GM21526 (cell line): ENCODE measurements around the gene CELF4.

ENCODE experiments used
- ATAC-seq: cut with Tn5 transposase; IDR thresholded peaks from one replicate; pipeline ENCODE4 v1.9.1; 2021; ENCODE audit warnings: moderate library complexity; ENCODE audit not compliant: unreplicated experiment, low FRiP score

The CELF4 gene

DNA sequence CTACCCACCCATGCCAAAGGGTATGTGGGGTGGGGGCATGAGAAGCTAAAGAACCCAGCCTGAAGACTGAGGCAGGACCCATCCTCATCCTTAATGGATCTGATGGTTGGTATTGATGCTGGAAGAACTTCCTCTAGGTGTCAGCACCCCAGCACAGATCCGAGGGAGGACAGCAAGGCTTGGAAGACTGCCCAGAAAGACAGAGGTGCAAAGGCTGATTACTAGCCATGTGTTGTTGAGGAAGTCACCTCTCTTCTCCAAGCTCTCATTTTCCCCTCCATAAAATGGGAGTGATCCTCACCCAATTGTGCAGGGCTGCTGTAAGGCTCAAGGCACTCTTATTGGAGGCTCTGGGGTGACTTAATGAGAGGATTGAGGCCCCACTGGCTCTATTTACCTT is 256.5 kb downstream of the CELF4 start:
- ATAC-seq: no peak

DNA sequence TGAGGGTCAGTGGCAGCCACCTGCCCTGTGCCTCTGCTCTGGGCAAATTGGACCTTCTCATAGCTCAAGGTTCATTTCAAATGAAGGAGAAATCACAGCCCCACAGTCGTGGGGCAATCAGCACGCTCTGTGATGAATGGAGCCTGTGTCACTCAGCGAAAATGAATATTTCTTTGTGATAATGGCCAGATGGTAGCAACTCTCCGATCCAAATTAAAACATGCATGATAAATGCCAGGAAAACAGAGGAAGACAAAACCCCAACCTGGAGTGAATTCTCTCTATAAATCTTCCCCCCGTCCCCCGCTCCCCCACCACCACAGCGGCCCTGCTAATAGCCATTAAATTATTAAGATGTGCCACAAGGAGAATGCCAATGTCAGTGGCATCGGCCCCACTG is 258.4 kb downstream of the CELF4 start:
- ATAC-seq: no peak

DNA sequence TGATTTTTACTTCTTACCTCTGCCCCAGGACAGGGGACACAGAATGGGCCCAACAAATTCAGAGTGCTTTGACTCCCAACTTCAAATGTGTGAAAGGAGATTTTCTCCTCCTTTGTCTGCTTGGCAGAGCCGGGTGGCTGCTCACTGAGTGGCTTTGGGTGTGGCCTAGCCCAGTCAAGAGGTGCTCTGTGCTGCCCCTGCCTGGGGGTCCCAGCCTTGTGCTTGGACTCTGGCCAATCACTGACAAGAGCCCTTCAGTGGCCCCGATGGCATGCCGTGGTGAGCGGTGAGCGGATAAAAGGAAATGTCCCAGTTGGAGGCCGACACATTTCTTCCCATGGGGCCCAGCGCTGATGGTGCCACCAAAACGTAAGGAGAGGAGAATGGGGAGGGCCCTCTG is 259.2 kb downstream of the CELF4 start:
- ATAC-seq: no peak

DNA sequence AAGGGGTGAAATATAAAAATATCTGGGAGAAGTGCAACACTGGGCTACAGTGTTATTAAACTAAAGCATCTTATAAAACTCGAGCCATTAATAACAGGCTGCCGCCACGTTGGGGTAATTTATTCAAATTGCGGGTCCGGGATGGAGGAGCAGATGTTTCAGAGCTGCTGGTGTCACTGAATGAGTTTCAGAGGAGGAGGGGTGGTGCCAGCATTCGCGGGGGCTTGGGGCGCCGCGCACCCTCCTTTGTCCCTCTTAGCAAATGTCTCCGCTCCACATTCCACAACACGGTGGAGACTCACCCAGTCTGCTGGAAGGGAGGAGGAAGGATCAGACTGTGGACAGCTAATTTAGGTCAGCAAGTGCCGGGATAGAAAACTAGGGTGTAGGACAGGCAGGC is 260.5 kb downstream of the CELF4 start:
- no peak for ATAC-seq

DNA sequence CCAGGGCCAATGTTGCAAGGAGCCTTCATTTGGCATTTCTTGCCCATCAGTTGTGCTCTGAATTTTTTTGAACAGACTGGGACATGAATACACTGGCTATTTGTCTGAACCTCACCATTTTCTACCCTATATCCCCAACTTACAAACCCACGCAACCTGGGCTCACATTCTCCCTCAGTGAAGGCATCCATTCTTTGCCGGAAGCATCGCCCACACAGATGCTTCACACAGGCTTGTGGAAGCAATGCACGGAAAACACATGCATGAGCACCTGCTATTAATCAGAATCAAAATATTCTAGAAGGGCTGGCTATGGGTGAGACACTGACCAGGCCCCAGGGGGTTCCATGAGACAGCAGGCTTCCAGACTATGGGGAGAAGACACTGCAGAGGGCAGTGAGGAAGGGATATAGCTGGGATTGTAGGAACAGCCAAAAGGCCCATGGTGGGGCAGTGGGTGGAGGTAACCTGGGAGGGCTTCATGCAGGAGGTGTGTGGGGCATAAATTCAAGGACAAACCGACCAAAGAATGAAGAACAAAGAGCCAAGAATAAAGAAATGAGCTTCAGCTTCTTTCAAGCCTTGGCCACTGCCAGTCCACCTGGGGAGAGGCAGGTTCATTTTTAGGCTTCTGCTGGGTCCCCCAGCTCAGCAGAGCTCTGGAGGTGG is 261.5 kb downstream of the CELF4 start:
- no peak for ATAC-seq

DNA sequence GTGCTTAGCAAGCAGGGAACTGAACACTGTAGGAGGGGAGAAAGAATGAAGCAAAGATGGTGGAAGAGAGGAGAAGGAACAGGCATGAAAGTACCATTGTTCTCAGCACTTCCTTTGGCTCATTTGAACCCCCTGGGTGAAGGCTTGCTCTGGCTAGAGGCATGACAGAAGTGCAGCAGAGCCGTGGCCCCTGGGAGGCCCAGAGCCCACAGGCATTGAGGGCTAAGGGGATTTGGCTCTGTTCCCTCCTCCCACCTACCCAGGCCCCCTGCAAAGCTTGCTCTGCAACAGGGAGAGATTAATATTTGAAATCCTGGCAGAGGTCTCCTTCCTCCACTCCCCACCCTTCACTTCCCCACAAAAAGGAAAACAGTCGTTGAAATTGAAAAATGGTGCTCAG is 262.6 kb downstream of the CELF4 start:
- ATAC-seq: no peak

DNA sequence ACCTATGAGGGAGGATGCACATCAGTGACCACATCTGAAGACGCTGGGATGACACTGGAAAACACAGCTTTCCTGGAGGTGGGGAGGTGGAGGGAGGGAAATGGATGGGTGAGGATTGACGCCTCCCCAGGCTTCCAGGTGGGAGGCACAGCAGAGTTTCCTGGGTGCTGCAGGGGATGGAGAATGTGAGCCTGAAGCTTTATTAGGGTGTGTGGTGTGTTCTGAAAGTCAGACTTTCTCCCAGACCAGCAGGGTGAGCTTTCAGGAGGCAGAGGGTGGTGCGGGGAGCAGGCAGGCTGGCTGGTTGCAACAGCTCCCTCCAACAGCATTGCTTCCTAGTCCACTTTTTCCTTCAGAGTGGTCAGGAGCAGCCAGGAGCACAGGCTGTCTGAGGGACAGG is 263.1 kb downstream of the CELF4 start:
- ATAC-seq: no peak

DNA sequence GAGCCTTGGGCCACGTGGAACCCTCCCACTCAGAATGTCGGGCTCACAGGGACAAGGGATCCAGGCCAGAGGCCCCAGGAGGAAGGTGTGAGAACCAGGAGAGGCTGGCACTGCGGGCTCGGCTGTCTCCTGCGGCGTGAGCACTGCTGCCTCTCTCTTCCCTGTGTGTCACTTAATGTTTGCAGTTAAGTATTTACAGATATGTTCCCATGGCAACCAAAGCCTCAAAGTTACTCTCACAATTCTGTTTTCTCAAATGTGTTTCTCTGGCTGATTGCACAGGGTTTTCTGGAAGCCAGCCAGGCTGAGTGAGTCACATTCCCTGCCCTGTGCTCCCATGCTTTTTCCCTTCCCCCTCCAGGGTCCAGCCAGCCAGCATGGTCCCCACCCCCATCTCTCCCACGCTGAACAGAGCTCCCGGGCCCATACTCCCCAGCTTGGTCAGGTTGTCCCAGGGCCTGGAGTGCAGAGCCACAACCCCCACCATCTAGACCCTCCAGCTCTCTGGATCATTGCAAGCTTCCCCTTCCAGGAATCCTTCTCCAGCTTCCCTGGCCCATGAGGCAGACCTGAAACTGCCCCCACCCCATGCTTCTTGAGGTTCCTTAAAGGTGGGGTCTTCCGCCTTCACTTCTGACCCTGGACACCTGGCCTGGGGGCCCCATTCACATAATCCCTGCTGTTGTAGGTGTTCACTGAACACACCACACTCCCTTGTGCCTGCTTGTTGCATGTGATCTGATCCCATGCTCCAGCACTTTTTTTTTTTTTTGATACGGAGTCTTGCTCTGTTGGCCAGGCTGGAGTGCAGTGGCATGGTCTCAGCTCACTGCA is 265.9 kb downstream of the CELF4 start:
- no peak for ATAC-seq

DNA sequence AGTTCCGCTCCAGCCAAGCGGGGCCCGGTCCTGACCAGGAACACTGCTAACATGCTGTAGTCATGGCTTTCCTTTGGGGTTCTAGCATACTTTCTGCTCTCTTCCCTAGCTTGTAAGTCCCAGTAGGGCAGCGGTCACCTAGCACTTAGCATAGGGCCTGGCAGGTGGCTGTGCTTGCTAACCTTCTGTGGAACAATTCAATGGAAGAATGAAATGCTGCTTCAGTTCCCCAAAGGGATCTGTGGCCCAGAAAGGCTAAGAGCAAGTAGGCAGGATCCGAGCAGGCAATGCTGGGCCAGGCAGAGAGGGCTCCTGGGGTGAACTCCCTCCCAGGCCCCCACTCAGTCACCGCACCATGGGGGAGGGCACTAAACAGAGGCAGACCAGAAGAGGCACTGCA is 266.8 kb downstream of the CELF4 start:
- no peak for ATAC-seq

DNA sequence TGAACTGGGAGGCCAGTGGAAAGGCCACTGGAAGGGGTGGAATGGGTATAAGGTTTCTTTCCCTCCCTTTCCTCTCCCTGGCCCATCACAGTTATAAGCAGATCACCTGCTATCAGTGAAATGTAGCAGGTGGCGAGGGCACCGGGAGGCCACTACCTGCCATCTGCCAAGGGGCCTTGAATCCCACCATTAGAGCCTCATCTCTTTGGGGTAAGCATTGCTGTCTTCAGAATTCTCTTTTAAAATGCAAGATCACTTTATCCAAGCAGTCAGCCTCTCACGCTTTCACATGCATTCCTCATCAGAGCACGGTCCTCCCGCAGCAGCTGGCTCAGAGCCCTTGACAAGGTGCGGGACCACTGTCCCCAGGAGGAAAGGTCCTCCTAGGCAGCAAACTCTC is 268.5 kb downstream of the CELF4 start:
- no peak for ATAC-seq

DNA sequence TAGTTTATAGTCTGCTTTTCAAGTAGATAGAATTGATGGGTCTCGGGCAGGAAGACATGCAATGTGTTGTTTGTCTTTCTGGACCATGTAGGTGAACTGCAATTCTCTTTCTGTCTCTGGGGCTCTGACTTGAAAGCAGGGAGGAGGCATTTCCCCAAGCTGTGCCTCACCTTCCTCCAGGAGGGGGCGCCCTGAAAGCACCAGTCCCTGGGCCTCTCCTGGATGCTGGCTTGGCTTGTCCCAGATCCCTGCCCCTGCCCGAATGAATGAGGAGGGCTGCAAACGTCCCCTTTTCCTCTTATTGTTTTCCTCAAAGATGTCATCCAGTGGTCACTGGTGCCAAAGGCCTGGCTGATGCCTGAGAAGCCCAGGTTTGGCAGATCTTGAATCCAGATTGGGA is 270.6 kb downstream of the CELF4 start:
- no peak for ATAC-seq

DNA sequence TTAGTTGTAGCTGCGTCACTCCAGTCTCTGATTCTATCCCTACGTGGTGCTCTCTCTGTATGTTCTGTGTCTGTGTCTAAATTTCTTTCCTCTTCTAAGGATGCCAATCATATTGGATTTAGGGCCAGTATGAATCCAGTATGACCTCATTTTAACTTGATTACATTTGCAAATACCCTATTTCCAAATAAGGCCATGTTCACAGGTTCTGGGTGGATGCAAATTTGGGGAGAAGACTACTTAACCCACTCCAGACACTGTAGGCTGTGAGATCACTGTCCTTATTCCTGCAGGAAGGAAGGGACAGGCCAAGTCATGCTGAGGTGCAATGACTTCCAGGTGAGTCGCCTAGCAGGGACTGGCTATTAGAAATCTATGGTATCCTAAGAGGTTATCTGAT is 272.2 kb downstream of the CELF4 start:
- ATAC-seq: no peak

DNA sequence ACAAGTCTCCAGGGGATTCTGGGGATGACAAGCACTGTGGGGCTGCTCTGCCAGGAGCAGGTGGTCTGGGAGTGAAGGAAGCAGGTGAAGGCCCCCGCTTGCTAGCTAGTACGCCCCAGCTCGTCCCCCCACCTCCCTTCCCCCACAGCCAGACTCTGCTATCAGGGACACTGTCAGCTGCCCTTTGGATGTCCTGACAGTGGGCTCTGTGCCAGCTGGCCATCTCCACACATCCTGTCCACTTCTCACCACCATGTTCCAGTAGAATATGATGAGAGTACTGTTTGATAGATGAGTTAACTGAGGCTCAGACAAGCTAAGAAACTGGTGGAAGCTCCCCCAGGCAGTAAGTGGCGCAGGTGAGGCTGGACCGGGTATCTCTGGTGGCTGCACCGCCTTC is 276.2 kb downstream of the CELF4 start:
- no peak for ATAC-seq

DNA sequence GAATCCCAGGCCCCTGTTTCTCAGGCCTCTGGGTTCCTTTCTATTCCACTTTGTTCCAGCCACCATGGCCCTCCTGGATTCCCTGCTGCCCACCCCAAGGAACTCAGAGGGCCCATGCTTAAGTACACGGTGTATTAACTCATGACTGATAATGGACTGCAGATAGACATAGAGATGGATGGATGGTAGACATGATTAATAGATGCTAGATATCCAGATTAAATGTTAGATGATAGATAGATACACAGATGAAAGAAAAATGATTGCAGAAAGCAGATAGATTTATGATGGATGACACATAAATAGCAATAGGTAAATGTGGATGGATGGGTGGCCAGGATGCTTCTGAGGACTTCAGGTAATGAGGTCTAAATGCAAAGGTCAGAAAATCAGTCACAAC is 278.0 kb downstream of the CELF4 start:
- ATAC-seq: no peak

DNA sequence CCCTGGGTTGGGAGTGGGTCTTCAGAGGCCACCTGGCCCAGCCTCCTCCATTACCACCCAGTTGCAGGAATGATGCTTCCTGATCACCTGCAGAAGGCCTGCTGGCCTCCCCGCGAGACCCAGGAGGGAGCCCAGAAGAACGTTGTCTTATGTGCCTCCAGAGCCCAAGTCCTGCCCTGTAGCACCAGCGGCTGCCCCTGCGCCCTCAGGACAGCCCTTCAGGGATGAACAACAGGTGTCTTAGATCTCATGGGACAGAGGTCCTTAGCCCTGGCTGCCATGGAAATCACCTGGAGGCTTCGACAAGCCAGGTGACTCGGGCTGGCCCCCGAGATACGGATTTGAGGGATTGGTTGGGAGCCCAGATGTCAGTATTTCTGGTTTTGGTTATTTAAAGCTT is 278.8 kb downstream of the CELF4 start:
- ATAC-seq: no peak

DNA sequence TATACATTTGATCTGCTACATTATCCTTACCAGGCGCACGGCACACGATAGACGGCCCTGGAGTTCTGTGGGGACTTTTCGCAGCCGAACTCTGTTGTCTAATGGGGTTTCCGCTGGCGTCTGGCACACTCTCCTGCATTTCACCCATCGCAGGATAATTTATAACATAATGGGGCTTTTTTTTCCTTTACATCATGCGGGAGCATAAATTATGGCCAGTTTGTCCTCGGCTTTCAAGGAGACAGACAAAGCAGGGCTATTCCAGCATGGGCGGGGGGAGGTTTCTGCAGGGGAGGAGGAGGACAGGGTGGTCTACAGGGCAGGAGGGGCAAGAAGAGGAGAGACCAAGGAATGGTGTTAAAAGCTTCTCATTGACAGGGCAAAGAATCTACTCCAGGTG is 279.8 kb downstream of the CELF4 start:
- ATAC-seq: no peak

DNA sequence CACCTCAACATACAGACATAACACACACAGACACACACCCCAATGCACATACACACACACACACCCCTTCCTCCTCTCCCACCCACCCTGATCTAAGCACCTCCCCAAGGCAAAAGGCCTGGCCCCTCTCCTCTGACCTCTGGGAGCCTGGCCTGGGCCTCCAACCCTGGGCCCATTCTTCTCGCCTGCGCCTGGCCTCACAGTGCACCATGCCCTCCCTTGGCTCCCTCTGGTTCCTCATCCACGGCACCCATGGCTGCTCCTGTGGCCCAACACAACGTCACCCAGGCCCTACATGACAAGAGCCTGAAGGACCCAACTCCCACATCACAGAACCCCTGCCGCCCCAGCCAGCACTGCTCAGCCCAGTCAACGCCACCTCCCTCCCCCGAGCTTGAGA is 281.3 kb downstream of the CELF4 start:
- ATAC-seq: no peak

DNA sequence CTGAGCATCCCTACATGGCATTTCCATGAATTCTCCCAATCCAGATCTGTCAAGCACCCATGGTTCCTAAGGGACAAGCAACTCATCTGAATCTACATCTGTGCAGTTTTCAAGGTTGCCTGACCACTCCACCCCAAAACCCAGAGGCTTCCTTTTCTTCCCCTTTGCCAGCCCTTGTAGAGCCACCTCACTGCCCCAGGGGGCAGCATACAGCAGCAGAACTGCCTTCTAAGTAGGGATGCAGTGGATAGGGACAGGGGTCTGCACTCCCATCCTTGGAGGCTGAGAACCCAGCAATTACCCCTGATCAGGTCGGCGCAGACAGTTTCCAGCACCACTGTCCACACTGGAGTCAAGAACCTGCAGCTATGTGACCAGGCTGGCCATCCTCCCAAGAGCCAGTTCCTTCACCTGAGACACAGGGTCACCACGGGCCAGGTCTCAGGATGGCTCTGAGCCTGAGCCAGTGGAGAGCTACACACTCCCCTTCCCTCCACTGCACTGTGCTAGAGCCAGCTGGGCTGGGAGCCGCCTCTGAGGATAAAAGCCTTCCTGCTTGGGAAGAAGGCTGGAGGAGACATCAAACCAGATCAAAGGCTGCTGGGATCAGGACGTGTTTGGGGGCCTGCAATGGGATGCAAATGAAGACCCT is 283.1 kb downstream of the CELF4 start:
- no peak for ATAC-seq

DNA sequence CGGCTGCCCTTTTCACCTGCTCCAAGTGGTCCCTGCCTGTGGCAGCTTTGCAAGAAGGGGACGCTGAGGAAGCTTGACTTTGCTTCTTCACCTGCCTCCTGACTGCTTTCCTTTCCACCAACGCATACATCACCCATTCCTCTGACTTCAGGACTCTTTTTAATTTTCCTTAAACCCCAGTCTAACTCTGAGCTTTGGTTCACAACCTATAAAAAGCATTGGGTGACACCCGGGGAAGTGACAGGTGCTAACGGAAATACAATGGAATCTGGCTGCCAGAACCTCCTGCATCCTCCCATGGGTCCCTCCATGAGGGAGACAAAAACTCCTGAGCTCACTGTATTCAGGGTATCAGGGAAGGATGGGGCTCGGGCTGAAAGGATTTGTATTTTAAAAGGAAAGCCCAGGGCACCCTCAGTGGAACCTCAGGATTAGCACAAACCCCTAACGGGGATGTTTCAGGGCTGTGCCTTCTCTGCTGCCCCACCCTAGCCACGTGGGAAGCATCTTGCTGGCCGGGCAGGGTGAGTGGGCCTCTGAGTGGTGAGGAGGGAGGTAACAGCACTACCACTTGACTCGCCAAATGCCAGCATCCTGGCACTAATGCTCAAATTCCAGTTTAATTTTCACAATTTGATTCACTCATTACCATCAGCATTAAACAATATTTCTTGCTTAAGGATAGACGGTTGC is 284.8 kb downstream of the CELF4 start:
- ATAC-seq: no peak

DNA sequence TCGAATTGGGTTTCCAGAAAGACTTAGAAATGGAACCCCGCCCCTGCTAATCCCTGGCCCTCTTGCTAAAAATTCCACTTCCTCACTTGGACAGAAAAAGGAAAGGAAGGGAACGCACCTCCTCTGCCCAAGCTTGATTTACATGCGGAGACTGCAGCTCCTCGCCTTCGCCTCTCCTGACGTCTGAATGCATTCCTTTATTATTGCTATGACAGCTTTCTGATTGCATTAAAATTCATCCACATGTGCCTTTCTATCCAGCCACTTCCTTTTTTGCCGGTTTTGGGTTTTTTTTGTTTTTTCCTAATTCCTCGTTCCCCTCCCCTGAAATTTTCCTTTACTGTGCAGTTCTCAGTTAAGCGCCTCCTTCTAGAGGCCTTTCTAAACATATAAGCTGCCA is 287.8 kb downstream of the CELF4 start:
- ATAC-seq: no peak
